Keratinocyte (primary cell): ENCODE measurements around the gene CAMSAP1.

Experiments
- EZH2 ChIP-seq: IDR thresholded peaks from one replicate; pipeline ENCODE4 v1.6.1; 2012; ENCODE audit warnings: inconsistent platforms, mild to moderate bottlenecking, low read length, moderate library complexity
- TF ChIP-seq, protein P1 (sequence below), 3 experiments: IDR thresholded peaks in 1 of 3; conservative IDR thresholded peaks in 1 of 3; optimal IDR thresholded peaks in 1 of 3; 2 replicates in 2 of 3; 3 replicates in 1 of 3; pipeline versions ENCODE3 to v1.5.1; 2011; ENCODE audit warnings: low read length in 3 of 3, mild to moderate bottlenecking in 3 of 3, moderate library complexity in 2 of 3, control low read depth in 1 of 3, inconsistent platforms in 1 of 3; ENCODE audit not compliant: insufficient read depth in 2 of 3; ENCODE audit errors: extremely low read depth in 1 of 3

DNA sequence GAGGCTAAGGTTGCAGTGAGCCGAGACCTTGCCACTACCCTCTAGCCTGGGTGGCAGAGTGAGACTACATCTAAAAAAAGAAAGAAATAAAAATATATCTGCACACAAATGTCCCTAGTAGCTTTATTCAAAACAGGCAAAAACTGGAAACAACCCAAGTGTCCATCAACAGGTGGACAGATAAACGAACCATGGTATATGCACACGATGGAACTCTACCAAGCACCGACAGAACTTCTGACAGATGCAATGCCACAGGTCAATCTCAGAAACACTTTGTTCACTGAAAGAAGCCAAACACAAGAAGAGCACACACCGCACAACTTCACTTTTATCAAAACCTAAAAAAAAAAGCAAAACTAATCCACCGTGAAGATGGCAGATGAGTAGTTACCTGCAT, 30.4 kb downstream of the CAMSAP1 start:
- no peak for TF ChIP-seq EZH2
- TF ChIP-seq, protein P1, sequence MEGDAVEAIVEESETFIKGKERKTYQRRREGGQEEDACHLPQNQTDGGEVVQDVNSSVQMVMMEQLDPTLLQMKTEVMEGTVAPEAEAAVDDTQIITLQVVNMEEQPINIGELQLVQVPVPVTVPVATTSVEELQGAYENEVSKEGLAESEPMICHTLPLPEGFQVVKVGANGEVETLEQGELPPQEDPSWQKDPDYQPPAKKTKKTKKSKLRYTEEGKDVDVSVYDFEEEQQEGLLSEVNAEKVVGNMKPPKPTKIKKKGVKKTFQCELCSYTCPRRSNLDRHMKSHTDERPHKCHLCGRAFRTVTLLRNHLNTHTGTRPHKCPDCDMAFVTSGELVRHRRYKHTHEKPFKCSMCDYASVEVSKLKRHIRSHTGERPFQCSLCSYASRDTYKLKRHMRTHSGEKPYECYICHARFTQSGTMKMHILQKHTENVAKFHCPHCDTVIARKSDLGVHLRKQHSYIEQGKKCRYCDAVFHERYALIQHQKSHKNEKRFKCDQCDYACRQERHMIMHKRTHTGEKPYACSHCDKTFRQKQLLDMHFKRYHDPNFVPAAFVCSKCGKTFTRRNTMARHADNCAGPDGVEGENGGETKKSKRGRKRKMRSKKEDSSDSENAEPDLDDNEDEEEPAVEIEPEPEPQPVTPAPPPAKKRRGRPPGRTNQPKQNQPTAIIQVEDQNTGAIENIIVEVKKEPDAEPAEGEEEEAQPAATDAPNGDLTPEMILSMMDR (optimal IDR thresholded peaks at IDR 0.05 in 1 of 3, IDR thresholded peaks at IDR 0.05 in 1 of 3, conservative IDR thresholded peaks at IDR 0.05 in 1 of 3; ENCODE audit: extremely low read depth in 1 of 3, insufficient read depth in 2 of 3, low read length in 3 of 3) = no peak
